ENCODE data around the gene BHLHA9. TPM values are rescaled to one million over a fixed set of nuclear protein-coding genes. Genes with fewer than 3 reads are reported as not detected.

BHLHA9 gene
- total RNA-seq (not detected in 2 replicates), polyA plus RNA-seq (not detected in 2 replicates)

DNA sequence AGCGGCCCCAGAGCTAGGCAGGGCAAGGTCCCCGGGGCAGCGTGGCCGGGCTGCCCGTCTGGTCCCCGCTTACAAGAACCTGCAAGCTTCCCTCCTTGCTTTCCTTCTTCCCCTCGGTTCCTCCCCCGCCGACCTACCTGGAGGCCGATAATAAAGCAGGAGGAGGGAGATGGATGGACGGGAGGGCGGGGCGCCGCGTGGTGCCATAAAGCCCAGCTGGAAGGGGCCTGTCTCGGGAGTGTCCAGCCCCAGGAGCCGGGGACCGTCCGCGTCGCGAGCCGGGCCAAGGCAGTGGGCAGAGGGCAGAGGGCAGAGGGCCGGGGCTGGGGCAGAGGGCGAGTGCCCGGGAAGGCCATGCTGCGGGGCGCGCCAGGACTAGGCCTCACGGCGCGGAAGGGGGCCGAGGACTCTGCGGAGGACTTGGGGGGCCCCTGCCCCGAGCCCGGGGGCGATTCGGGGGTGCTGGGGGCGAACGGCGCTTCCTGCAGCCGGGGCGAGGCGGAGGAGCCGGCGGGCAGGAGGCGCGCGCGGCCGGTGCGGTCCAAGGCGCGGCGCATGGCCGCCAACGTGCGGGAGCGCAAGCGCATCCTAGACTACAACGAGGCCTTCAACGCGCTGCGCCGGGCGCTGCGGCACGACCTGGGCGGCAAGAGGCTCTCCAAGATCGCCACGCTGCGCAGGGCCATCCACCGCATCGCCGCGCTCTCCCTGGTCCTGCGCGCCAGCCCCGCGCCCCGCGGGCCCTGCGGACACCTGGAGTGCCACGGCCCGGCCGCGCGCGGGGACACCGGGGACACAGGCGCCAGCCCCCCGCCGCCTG lies at the start of gene BHLHA9:
BHLHA9 (plus strand) TSS at position 235 of the 820 bp plus-strand sequence; CDS start at position 355, 120 bp downstream.
- Histone ChIP-seq H3K9me3 (ENCODE audit: low read depth) (no peaks in the 10 kb centered on the region), H2AFZ (no peak within 1 kb of the TSS), H3K79me2 (no peaks in the 10 kb centered on the region), H3K4me3 (no peak within 1 kb of the TSS), H3K27me3 (no peaks in the 10 kb centered on the region), H3K27ac (no peak within 1 kb of the TSS), H3K9me2 (replicated peaks; ENCODE audit: insufficient read depth) (no peaks in the 10 kb centered on the region), H3K4me1 (ENCODE audit: insufficient read depth) (no peaks in the 10 kb centered on the region), H3K36me3 (replicated peaks; ENCODE audit: insufficient read depth, low read depth) (no peaks in the 10 kb centered on the region), H3K4me2 (no peak within 1 kb of the TSS), H4K20me1 (ENCODE audit: insufficient read depth, poor library complexity, severe bottlenecking) (no peaks in the 10 kb centered on the region)
- no peak for DNase-seq (ENCODE audit: low spot score)
- TF ChIP-seq EZH2phosphoT487 (IDR thresholded peaks at IDR 0.05; ENCODE audit: low read depth, severe bottlenecking, unreplicated experiment) (no peak), EZH2 (IDR thresholded peaks at IDR 0.05; ENCODE audit: borderline replicate concordance) (no peak)
- TF ChIP-seq, protein P1, sequence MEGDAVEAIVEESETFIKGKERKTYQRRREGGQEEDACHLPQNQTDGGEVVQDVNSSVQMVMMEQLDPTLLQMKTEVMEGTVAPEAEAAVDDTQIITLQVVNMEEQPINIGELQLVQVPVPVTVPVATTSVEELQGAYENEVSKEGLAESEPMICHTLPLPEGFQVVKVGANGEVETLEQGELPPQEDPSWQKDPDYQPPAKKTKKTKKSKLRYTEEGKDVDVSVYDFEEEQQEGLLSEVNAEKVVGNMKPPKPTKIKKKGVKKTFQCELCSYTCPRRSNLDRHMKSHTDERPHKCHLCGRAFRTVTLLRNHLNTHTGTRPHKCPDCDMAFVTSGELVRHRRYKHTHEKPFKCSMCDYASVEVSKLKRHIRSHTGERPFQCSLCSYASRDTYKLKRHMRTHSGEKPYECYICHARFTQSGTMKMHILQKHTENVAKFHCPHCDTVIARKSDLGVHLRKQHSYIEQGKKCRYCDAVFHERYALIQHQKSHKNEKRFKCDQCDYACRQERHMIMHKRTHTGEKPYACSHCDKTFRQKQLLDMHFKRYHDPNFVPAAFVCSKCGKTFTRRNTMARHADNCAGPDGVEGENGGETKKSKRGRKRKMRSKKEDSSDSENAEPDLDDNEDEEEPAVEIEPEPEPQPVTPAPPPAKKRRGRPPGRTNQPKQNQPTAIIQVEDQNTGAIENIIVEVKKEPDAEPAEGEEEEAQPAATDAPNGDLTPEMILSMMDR (IDR thresholded peaks at IDR 0.05; ENCODE audit: poor library complexity) = no peak
- 81% methylated on average over 38 of the region's 93 CpGs for WGBS (ENCODE audit: low lambda C conversion rate, missing lambda C conversion rate)

- Histone ChIP-seq H3K79me2 (no peaks in the 10 kb centered on the region), H4K20me1 (ENCODE audit: insufficient read depth, poor library complexity, severe bottlenecking) (no peaks in the 10 kb centered on the region), H3K9me3 (ENCODE audit: low read depth) (no peaks in the 10 kb centered on the region), H3K4me3 (no peak overlapping the region), H2AFZ (no peak overlapping the region), H3K27me3 (peaks cover 7% of the 10 kb centered on the region), H3K9me2 (replicated peaks; ENCODE audit: insufficient read depth) (no peaks in the 10 kb centered on the region), H3K4me2 (no peak overlapping the region), H3K27ac (no peak overlapping the region), H3K4me1 (ENCODE audit: insufficient read depth) (no peaks in the 10 kb centered on the region), H3K36me3 (replicated peaks; ENCODE audit: insufficient read depth, low read depth) (no peaks in the 10 kb centered on the region)
- TF ChIP-seq, protein P1 (IDR thresholded peaks at IDR 0.05; ENCODE audit: poor library complexity) = no peak
- TF ChIP-seq EZH2phosphoT487 (IDR thresholded peaks at IDR 0.05; ENCODE audit: low read depth, severe bottlenecking, unreplicated experiment) = no peak
- no peak for TF ChIP-seq EZH2 (IDR thresholded peaks at IDR 0.05; ENCODE audit: borderline replicate concordance)
- 92% methylated on average over 7 of the region's 7 CpGs for WGBS (ENCODE audit: low lambda C conversion rate, missing lambda C conversion rate)
- no peak for DNase-seq (ENCODE audit: low spot score)
Measured at GRCh38 chr17:1221209-1221608, 49.0 kb upstream of the BHLHA9 start.

DNA sequence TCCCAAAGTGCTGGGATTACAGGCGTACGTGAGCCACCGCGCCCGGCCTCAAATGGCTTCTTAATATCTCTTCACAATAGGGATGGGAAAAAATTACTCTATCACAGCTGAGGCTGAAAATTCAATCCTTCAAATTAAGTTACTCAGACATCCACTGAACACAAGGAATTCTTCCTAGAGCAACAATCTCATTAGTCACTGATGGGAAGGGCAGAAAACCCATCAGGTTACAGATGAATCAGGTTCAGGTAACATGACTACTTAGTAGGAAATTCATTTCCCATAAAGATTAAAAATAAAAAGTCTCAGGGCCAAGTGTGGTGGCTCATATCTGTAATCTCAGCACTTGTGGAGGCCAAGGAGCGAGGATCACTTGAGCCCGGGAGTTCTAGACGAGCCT lies 47.9 kb upstream of the BHLHA9 start:
- DNase-seq (ENCODE audit: low spot score) = no peak
- TF ChIP-seq, protein P1 (IDR thresholded peaks at IDR 0.05; ENCODE audit: poor library complexity) = no peak
- TF ChIP-seq EZH2phosphoT487 (IDR thresholded peaks at IDR 0.05; ENCODE audit: low read depth, severe bottlenecking, unreplicated experiment) (no peak), EZH2 (IDR thresholded peaks at IDR 0.05; ENCODE audit: borderline replicate concordance) (no peak)
- Histone ChIP-seq H3K79me2 (no peaks in the 10 kb centered on the region), H3K27me3 (peaks cover 18% of the 10 kb centered on the region), H3K4me3 (no peak overlapping the region), H3K4me2 (no peak overlapping the region), H3K4me1 (ENCODE audit: insufficient read depth) (no peaks in the 10 kb centered on the region), H3K36me3 (replicated peaks; ENCODE audit: insufficient read depth, low read depth) (no peaks in the 10 kb centered on the region), H4K20me1 (ENCODE audit: insufficient read depth, poor library complexity, severe bottlenecking) (no peaks in the 10 kb centered on the region), H3K9me3 (ENCODE audit: low read depth) (no peaks in the 10 kb centered on the region), H3K27ac (no peak overlapping the region), H2AFZ (no peak overlapping the region), H3K9me2 (replicated peaks; ENCODE audit: insufficient read depth) (no peaks in the 10 kb centered on the region)
- 95% methylated on average over 8 of the region's 8 CpGs for WGBS (ENCODE audit: low lambda C conversion rate, missing lambda C conversion rate)
